Tibial nerve (tissue), 3 donors: ENCODE data around the gene CWC15.

ENCODE experiments used
- CTCF ChIP-seq, 5 experiments: fragments of 200-600 bp in 3 of 5; fragments of 450-650 bp in 2 of 5; sonication (generic) in 3 of 5; IDR thresholded peaks; one replicate each; pipeline ENCODE4 v1.5.1; 2016 to 2019; ENCODE audit warnings: antibody characterized with exemption in 5 of 5, mild to moderate bottlenecking in 3 of 5, moderate library complexity in 2 of 5
- POLR2A ChIP-seq, 2 donors: fragments of 450-650 bp; IDR thresholded peaks; one replicate each; pipeline ENCODE4 v1.6.1; 2017; ENCODE audit warnings: antibody characterized with exemption in 2 of 2, mild to moderate bottlenecking in 2 of 2, moderate library complexity in 2 of 2

GRCh38 chr11:94997437-94997836 lies 24.1 kb upstream of the CWC15 start:
- TF ChIP-seq POLR2A (IDR thresholded peaks at IDR 0.05) (no peak), CTCF (IDR thresholded peaks at IDR 0.05) (no peak)
